HG03280 (cell line): ENCODE data around the gene LDOC1.
"Not testable (repeated sequence)": the region's sequence is repeated elsewhere in the genome, so short reads cannot be mapped to it uniquely, and the experiment has no call there.

Source experiments
- ATAC-seq: cut with Tn5 transposase; IDR thresholded peaks from one replicate; pipeline ENCODE4 v1.9.1; 2021; ENCODE audit warnings: mild to moderate bottlenecking, moderate library complexity; ENCODE audit not compliant: unreplicated experiment

Gene LDOC1

GRCh38 chrX:141176586-141177451, at the start of gene LDOC1:
Gene LDOC1 (minus strand): TSS chrX:141177129. CDS start chrX:141177021, 108 bp downstream.
- no peak for ATAC-seq

- ATAC-seq = no peak
Observed at GRCh38 chrX:141221611-141222010, 44.7 kb upstream of the LDOC1 start.

GRCh38 chrX:141220342-141221008, 43.5 kb upstream of the LDOC1 start:
- no peak for ATAC-seq

GRCh38 chrX:141214196-141214595, 37.3 kb upstream of the LDOC1 start:
- ATAC-seq = no peak

GRCh38 chrX:141201962-141202361, 25.0 kb upstream of the LDOC1 start:
- ATAC-seq = no peak

GRCh38 chrX:141188573-141188972, 11.6 kb upstream of the LDOC1 start:
- not testable (repeated sequence) for ATAC-seq

GRCh38 chrX:141185366-141185765, 8.4 kb upstream of the LDOC1 start:
- no peak for ATAC-seq

GRCh38 chrX:141183000-141183399, 6.1 kb upstream of the LDOC1 start:
- ATAC-seq = no peak

GRCh38 chrX:141180851-141181250, 3.9 kb upstream of the LDOC1 start:
- ATAC-seq = no peak

GRCh38 chrX:141175786-141176185, 1.1 kb downstream of the LDOC1 start:
- ATAC-seq = no peak

- ATAC-seq = no peak
Observed at GRCh38 chrX:141164406-141164805, 12.5 kb downstream of the LDOC1 start.

GRCh38 chrX:141158084-141158483, 18.8 kb downstream of the LDOC1 start:
- no peak for ATAC-seq

GRCh38 chrX:141155231-141155630, 21.7 kb downstream of the LDOC1 start:
- not testable (repeated sequence) for ATAC-seq

- no peak for ATAC-seq
Observed at GRCh38 chrX:141142946-141143345, 34.0 kb downstream of the LDOC1 start.

- no peak for ATAC-seq
Observed at GRCh38 chrX:141133272-141133671, 43.7 kb downstream of the LDOC1 start.

GRCh38 chrX:141127146-141127545, 49.8 kb downstream of the LDOC1 start:
- no peak for ATAC-seq
